PC-9 (cell line): ENCODE measurements around the gene SLC25A29.

ENCODE experiments used
- EZH2 ChIP-seq: fragments of 200-600 bp; sonication (generic); IDR thresholded peaks from 2 replicates; pipeline ENCODE4 v1.8.0; 2017; ENCODE audit warnings: antibody characterized with exemption, low read depth
- TF ChIP-seq, protein P1 (sequence below): fragments of 200-600 bp; sonication (generic); conservative IDR thresholded peaks from 2 replicates; pipeline ENCODE4 v1.6.1; 2017; ENCODE audit warnings: mixed run types, antibody characterized with exemption, mild to moderate bottlenecking, moderate library complexity

DNA sequence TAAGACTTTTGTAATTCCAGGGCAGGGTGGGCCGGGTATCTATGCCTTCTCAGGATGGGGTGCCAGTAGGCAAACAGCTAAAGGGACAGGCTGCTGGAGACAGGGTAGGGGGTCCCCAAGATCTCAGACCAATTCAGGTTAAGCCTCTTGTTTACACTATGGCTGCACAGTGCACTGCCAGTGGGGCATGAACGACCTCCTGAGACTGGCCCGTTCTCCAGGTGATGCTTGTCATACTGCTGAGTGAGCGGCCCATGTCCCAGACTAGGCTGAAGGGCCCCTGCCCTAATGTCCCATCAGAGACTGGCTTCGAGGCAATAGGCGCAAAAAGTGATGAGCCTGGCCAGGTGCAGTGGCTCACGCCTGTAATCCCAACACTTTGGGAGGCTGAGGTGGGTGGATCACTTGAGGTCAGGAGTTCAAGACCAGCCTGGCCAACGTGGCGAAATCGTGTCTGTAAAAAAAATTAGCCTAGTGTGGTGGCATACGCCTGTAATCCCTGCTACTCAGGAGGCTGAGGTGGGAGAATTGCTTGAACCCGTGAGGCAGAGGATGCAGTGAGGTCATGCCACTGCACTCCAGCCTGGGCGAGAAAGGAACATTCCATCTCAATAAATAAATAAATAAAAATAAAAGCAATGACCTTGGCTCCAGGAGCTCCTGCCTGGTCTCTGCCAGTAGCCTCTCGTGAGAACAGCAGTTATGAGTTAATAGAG lies 12.6 kb downstream of the SLC25A29 start:
- TF ChIP-seq, protein P1, sequence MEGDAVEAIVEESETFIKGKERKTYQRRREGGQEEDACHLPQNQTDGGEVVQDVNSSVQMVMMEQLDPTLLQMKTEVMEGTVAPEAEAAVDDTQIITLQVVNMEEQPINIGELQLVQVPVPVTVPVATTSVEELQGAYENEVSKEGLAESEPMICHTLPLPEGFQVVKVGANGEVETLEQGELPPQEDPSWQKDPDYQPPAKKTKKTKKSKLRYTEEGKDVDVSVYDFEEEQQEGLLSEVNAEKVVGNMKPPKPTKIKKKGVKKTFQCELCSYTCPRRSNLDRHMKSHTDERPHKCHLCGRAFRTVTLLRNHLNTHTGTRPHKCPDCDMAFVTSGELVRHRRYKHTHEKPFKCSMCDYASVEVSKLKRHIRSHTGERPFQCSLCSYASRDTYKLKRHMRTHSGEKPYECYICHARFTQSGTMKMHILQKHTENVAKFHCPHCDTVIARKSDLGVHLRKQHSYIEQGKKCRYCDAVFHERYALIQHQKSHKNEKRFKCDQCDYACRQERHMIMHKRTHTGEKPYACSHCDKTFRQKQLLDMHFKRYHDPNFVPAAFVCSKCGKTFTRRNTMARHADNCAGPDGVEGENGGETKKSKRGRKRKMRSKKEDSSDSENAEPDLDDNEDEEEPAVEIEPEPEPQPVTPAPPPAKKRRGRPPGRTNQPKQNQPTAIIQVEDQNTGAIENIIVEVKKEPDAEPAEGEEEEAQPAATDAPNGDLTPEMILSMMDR = no peak
- TF ChIP-seq EZH2 = no peak
